Fibroblast of skin of abdomen (primary cell): ENCODE measurements around the gene IL17RA.

ENCODE experiments used
- DNase-seq: peaks from one replicate; pipeline ENCODE4 v3.0.0-alpha.2; 2013

The IL17RA gene

GRCh38 chr22:17158568-17159503 lies 74.0 kb downstream of the IL17RA start, which contains the start of gene HDHD5:
Gene HDHD5, minus strand, starts transcription at chr22:17159277. Its CDS starts 26 bp downstream, at chr22:17159251.
- DNase-seq = peak; percentile 88

GRCh38 chr22:17159504-17159951 lies 74.7 kb downstream of the IL17RA start:
- DNase-seq = peak; percentile 41

GRCh38 chr22:17161991-17162390 lies 77.2 kb downstream of the IL17RA start:
- DNase-seq = no peak

- no peak for DNase-seq
Measured at GRCh38 chr22:17162731-17163130, 77.9 kb downstream of the IL17RA start.

GRCh38 chr22:17164392-17165024 lies 79.7 kb downstream of the IL17RA start:
- DNase-seq = no peak
